Tibial nerve (tissue), 3 donors: ENCODE measurements around the gene BAIAP3.

Experiments
- POLR2A ChIP-seq, 2 donors: fragments of 450-650 bp; IDR thresholded peaks; one replicate each; pipeline ENCODE4 v1.6.1; 2017; ENCODE audit warnings: antibody characterized with exemption in 2 of 2, mild to moderate bottlenecking in 2 of 2, moderate library complexity in 2 of 2
- TF ChIP-seq, protein P1 (sequence below), 5 experiments: fragments of 200-600 bp in 3 of 5; fragments of 450-650 bp in 2 of 5; sonication (generic) in 3 of 5; IDR thresholded peaks; one replicate each; pipeline ENCODE4 v1.5.1; 2016 to 2019; ENCODE audit warnings: antibody characterized with exemption in 5 of 5, mild to moderate bottlenecking in 3 of 5, moderate library complexity in 2 of 5

GRCh38 chr16:1387331-1387730 lies 53.9 kb downstream of the BAIAP3 start:
- TF ChIP-seq POLR2A (IDR thresholded peaks at IDR 0.05): no peak
- TF ChIP-seq, protein P1, sequence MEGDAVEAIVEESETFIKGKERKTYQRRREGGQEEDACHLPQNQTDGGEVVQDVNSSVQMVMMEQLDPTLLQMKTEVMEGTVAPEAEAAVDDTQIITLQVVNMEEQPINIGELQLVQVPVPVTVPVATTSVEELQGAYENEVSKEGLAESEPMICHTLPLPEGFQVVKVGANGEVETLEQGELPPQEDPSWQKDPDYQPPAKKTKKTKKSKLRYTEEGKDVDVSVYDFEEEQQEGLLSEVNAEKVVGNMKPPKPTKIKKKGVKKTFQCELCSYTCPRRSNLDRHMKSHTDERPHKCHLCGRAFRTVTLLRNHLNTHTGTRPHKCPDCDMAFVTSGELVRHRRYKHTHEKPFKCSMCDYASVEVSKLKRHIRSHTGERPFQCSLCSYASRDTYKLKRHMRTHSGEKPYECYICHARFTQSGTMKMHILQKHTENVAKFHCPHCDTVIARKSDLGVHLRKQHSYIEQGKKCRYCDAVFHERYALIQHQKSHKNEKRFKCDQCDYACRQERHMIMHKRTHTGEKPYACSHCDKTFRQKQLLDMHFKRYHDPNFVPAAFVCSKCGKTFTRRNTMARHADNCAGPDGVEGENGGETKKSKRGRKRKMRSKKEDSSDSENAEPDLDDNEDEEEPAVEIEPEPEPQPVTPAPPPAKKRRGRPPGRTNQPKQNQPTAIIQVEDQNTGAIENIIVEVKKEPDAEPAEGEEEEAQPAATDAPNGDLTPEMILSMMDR (IDR thresholded peaks at IDR 0.05): no peak
